OCI-LY3 (cell line): ENCODE data around the gene ACTA2.
A peak's percentile ranks its signal among the peaks of the same experiment; 100 is the strongest.
"Not testable (repeated sequence)": the region's sequence is repeated elsewhere in the genome, so short reads cannot be mapped to it uniquely, and the experiment has no call there.

Source experiments
- H2AFZ ChIP-seq: fragments of 200-600, 300-600 bp; shearing (Covaris generic); 2 replicates; pipeline ENCODE4 v1.6.0; 2014; ENCODE audit warnings: antibody characterized with exemption, low read depth, low read length
- H3K27ac ChIP-seq: fragments of 200-600, 300-600 bp; sonication (generic); 2 replicates; pipeline ENCODE4 v1.5.1; 2014; ENCODE audit warnings: mild to moderate bottlenecking, low read length, moderate library complexity, mixed read lengths
- H3K27me3 ChIP-seq: fragments of 200-600, 300-600 bp; sonication (generic); 2 replicates; pipeline ENCODE4 v1.6.1; 2014; ENCODE audit warnings: low read depth, low read length, mixed read lengths
- H3K36me3 ChIP-seq: fragments of 200-600, 300-600 bp; sonication (generic); replicated peaks from 2 replicates; pipeline ENCODE3; 2014; ENCODE audit warnings: low read depth, low read length, mixed read lengths
- H3K4me1 ChIP-seq: fragments of 300-600, 200-600 bp; sonication (generic); 2 replicates; pipeline ENCODE4 v1.6.1; 2014; ENCODE audit warnings: low read length, mixed read lengths
- H3K4me2 ChIP-seq: fragments of 200-600, 300-600 bp; sonication (generic); 2 replicates; pipeline ENCODE4 v1.6.1; 2014; ENCODE audit warnings: low read length, mixed read lengths
- H3K4me3 ChIP-seq: fragments of 300-600, 200-600 bp; sonication (generic); 2 replicates; pipeline ENCODE4 v1.5.1; 2014; ENCODE audit warnings: antibody characterized with exemption, mild to moderate bottlenecking, low read length, moderate library complexity
- H3K79me2 ChIP-seq: fragments of 300-600, 200-600 bp; shearing (Covaris generic); 2 replicates; pipeline ENCODE4 v1.6.1; 2014; ENCODE audit warnings: mild to moderate bottlenecking, low read length, mixed read lengths
- H3K9ac ChIP-seq: fragments of 300-600, 200-600 bp; shearing (Covaris generic); 2 replicates; pipeline ENCODE4 v1.6.0; 2014; ENCODE audit warnings: mild to moderate bottlenecking, low read length, moderate library complexity
- H3K9me3 ChIP-seq: fragments of 200-600, 300-600 bp; shearing (Covaris generic); 2 replicates; pipeline ENCODE4 v1.6.1; 2014; ENCODE audit warnings: low read length, mixed read lengths; ENCODE audit not compliant: insufficient read depth
- H4K20me1 ChIP-seq: fragments of 200-600, 300-600 bp; sonication (generic); 2 replicates; pipeline ENCODE4 v1.6.1; 2016; ENCODE audit warnings: low read length, mixed read lengths; ENCODE audit not compliant: insufficient read depth
- EZH2phosphoT487 ChIP-seq: fragments of 200-600 bp; shearing (Covaris generic); IDR thresholded peaks from 2 replicates; pipeline ENCODE4 v1.6.1; 2018; ENCODE audit warnings: antibody characterized with exemption, mixed run types, low read depth
- TF ChIP-seq, protein P1 (sequence below): fragments of 200-600, 300-600 bp; sonication (generic); IDR thresholded peaks from 2 replicates; pipeline ENCODE4 v1.5.1; 2014; ENCODE audit warnings: antibody characterized with exemption, low read length, low read depth

ACTA2 gene

DNA sequence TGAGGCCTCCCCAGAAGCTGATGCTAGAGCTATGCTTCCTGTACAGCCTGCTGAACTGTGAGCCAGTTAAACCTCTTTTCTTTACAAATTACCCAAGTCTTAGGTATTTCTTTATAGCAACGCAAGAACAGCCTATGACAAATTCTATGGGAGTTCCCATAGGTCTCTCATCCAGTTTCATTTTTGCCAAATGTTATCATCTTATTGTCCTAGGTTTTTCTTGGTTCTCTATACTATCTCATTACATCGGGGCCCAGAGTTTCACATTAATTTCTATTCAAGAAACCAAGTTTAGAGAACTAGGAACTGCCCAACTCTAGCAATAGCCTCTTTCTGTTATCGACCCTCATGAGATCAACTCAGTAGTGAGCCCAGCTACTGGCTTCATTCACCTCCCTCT is 15.9 kb downstream of the ACTA2 start:
- peak overlapping the region; percentile 64 for H3K27ac ChIP-seq
- peaks cover 36% of the 10 kb centered on the region for H3K4me1 ChIP-seq
- H3K36me3 ChIP-seq = no peaks in the 10 kb centered on the region
- H2AFZ ChIP-seq = peak overlapping the region; percentile 15; the same call in 1 of the 2 replicates
- no peaks in the 10 kb centered on the region for H3K79me2 ChIP-seq
- peak overlapping the region; percentile 25 for H3K4me3 ChIP-seq
- TF ChIP-seq, protein P1, sequence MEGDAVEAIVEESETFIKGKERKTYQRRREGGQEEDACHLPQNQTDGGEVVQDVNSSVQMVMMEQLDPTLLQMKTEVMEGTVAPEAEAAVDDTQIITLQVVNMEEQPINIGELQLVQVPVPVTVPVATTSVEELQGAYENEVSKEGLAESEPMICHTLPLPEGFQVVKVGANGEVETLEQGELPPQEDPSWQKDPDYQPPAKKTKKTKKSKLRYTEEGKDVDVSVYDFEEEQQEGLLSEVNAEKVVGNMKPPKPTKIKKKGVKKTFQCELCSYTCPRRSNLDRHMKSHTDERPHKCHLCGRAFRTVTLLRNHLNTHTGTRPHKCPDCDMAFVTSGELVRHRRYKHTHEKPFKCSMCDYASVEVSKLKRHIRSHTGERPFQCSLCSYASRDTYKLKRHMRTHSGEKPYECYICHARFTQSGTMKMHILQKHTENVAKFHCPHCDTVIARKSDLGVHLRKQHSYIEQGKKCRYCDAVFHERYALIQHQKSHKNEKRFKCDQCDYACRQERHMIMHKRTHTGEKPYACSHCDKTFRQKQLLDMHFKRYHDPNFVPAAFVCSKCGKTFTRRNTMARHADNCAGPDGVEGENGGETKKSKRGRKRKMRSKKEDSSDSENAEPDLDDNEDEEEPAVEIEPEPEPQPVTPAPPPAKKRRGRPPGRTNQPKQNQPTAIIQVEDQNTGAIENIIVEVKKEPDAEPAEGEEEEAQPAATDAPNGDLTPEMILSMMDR = no peak
- TF ChIP-seq EZH2phosphoT487 = no peak
- no peaks in the 10 kb centered on the region for H3K9me3 ChIP-seq
- H4K20me1 ChIP-seq = no peaks in the 10 kb centered on the region
- peak overlapping the region; percentile 59 for H3K4me2 ChIP-seq
- no peaks in the 10 kb centered on the region for H3K27me3 ChIP-seq
- peak overlapping the region; percentile 30; the same call in 1 of the 2 replicates for H3K9ac ChIP-seq

DNA sequence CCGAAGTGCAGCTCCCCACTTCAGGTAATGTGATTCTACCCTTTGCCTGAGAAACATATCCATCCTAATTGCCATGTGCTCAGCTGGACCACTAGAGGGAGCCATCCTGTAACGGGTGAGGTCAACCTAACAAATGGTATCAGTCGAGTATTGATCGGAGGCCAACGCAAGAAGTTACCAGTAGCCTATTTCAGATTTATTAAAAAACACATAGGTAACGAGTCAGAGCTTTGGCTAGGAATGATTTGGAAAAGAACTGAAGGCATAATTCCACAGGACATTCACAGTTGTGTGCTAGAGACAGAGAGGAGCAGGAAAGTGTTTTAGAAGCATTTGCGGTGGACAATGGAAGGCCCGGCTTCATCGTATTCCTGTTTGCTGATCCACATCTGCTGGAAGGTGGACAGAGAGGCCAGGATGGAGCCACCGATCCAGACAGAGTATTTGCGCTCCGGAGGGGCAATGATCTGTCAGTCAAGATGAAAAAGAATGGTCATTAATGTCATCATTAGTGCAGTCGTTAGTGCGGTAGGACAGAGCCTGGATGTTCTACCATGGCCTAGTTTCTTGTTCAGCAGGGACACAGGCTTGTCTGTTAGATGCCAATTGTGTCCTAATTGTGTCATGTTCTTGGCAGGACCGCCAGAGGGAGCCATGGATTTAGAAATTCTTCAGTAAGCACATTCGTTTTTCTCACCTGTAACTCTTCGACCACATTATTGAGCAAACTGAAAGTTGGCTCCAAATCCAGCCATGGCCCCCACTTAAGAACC is 17.5 kb downstream of the ACTA2 start:
- Histone ChIP-seq H3K36me3 (no peaks in the 10 kb centered on the region), H4K20me1 (no peaks in the 10 kb centered on the region), H3K9ac (peak overlapping the region; percentile 16; the same call in 1 of the 2 replicates), H3K4me3 (peak overlapping the region; percentile 46), H2AFZ (0 out of 2 replicates have a peak overlapping the region, but pooled peaks have one; percentile 14), H3K79me2 (no peaks in the 10 kb centered on the region), H3K4me2 (peak overlapping the region; percentile 59), H3K4me1 (peaks cover 37% of the 10 kb centered on the region), H3K27me3 (no peaks in the 10 kb centered on the region), H3K9me3 (no peaks in the 10 kb centered on the region), H3K27ac (peak overlapping the region; percentile 64; the same call in 1 of the 2 replicates)
- no peak for TF ChIP-seq EZH2phosphoT487
- TF ChIP-seq, protein P1 = peak; percentile 76

DNA sequence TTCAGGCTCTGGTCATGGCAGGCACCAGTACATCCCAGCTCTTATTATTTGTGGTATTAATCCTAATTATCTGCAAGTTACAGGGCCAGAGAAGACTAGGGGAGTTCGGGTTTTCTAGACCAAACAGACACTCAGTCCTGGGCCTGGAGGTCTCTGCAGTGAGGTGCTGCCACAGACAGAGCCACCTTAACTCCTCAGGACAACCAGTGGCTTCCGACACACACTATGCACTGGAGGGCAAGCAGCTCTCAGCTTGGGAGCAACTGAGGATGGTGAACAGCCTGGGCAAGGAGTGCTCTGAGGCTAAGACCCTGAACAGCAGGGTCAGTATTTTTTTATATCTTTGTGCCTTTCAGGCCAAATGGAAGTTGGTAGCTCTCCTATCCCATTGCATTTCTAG is 19.0 kb downstream of the ACTA2 start:
- H3K4me2 ChIP-seq = no peak overlapping the region
- no peak overlapping the region for H3K9ac ChIP-seq
- H4K20me1 ChIP-seq = no peaks in the 10 kb centered on the region
- no peaks in the 10 kb centered on the region for H3K79me2 ChIP-seq
- no peaks in the 10 kb centered on the region for H3K9me3 ChIP-seq
- H3K27me3 ChIP-seq = no peaks in the 10 kb centered on the region
- no peaks in the 10 kb centered on the region for H3K36me3 ChIP-seq
- H2AFZ ChIP-seq = no peak overlapping the region
- H3K27ac ChIP-seq = no peak overlapping the region
- H3K4me3 ChIP-seq = no peak overlapping the region
- no peak for TF ChIP-seq EZH2phosphoT487
- TF ChIP-seq, protein P1 = no peak
- H3K4me1 ChIP-seq = peaks cover 37% of the 10 kb centered on the region

DNA sequence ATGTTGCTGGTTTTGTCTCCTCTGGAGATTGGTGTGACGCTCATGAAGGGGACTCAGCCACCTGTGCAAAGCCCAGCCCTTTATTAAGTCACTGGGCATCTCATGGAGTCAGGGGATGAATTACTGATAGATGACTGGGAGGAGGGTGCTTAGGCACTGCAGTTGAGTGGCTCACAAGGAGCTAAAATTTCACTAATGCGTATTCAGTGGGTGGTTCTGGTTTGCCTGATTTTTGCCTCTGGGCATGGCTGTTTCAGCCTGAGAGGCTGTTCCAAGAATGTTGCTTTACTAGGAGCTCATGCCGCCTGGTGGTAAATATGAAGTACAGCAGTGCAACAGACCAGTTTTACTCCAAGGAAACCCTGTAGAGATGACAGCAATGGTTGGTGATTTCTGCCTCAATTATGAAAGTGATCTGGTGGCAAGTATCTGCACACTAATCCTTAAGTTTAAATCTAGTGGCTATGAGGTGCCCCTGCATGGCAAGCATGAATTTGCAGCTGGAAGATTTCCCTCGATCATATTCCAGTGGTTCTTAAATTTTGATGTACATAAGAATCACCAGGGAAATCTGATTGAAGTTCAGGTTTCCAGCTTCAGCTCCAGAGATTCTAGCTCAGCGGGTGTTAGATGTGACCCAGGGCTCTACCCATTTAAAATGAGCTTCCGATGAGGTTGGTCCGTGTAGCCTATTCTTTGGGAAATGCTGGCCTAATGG is 19.9 kb downstream of the ACTA2 start:
- H2AFZ ChIP-seq = no peak overlapping the region
- H3K9me3 ChIP-seq = no peaks in the 10 kb centered on the region
- H3K9ac ChIP-seq = no peak overlapping the region
- peak overlapping the region; percentile 48 for H3K4me2 ChIP-seq
- no peaks in the 10 kb centered on the region for H4K20me1 ChIP-seq
- no peak for TF ChIP-seq EZH2phosphoT487
- TF ChIP-seq, protein P1 = peak; percentile 79
- no peaks in the 10 kb centered on the region for H3K27me3 ChIP-seq
- H3K79me2 ChIP-seq = no peaks in the 10 kb centered on the region
- peaks cover 37% of the 10 kb centered on the region for H3K4me1 ChIP-seq
- no peak overlapping the region for H3K4me3 ChIP-seq
- no peaks in the 10 kb centered on the region for H3K36me3 ChIP-seq
- no peak overlapping the region for H3K27ac ChIP-seq

DNA sequence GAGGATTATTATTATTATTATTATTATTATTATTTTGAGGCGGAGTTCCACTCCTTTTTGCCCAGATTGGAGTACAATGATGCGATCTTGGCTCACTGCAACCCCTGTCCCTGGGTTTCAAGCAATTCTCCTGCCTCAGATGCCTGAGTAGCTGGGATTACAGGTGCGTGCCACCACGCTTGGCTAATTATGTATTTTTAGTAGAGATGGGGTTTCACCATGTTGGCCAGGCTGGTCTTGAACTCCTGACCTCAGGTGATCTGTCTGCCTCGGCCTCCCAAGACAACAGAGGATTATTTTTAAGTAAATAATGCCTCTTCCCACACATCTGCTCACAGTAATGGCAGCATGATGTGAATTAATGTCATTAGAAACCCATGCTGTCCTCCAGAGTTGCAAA is 20.5 kb downstream of the ACTA2 start:
- H3K79me2 ChIP-seq, H3K4me3 ChIP-seq, H3K9ac ChIP-seq, H3K36me3 ChIP-seq, H3K27me3 ChIP-seq, H4K20me1 ChIP-seq, H3K27ac ChIP-seq, H2AFZ ChIP-seq, H3K9me3 ChIP-seq: not testable (repeated sequence)
- peaks cover 32% of the 10 kb centered on the region for H3K4me1 ChIP-seq
- H3K4me2 ChIP-seq = peak overlapping the region; percentile 48
